ENCODE measurements around the gene ITGB7.
A peak's percentile ranks its signal among the peaks of the same experiment; 100 is the strongest.

The ITGB7 gene

DNA sequence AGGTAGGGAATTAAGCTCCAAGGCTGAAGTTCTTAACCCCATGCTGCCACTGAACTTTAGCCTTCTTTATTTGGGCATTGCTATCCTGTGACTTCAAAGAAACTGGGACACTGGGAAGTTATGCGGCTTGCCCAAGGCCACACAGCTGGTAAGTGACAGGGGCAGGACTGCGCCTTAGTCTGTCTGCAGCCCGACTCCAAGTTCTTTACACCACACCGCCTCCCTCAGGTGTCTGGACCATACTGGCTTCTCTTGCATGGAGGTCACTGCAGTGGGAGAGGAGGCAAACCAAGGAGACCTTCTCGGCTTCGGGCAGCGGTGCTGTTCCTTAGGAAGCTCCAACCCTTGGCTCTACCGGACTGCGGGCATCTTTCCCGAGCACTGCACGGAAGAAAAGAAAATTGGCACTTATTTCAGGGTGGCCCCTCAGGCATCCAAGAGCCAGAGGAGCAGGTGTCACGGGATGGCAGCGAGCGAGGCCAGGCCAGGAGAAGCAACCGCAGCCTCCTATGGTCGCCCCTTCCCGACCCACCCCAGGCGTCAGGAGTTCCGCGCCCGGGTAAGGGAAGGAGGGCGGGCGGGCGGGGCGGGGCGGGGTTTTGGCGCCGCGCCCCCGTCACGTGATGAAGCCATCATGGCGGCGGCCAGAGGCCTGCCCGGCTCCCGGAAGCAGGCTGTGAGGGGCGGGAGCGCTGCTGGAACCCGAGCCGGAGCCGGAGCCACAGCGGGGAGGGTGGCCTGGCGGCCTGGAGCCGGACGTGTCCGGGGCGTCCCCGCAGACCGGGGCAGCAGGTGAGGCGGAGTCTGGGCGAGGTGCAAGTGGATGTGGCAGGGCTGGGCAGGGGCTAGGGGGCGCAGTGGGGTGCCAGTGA is 44.7 kb upstream of the ITGB7 start (continued):
- TF ChIP-seq, protein P1, sequence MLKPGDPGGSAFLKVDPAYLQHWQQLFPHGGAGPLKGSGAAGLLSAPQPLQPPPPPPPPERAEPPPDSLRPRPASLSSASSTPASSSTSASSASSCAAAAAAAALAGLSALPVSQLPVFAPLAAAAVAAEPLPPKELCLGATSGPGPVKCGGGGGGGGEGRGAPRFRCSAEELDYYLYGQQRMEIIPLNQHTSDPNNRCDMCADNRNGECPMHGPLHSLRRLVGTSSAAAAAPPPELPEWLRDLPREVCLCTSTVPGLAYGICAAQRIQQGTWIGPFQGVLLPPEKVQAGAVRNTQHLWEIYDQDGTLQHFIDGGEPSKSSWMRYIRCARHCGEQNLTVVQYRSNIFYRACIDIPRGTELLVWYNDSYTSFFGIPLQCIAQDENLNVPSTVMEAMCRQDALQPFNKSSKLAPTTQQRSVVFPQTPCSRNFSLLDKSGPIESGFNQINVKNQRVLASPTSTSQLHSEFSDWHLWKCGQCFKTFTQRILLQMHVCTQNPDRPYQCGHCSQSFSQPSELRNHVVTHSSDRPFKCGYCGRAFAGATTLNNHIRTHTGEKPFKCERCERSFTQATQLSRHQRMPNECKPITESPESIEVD (tag by site-specific recombination; IDR thresholded peaks at IDR 0.05), result no peak
- TF ChIP-seq ZBTB10 (tag by site-specific recombination; IDR thresholded peaks at IDR 0.05) (no peak; the same call in 1 of the 2 replicates), ZBTB6 (tag by site-specific recombination; IDR thresholded peaks at IDR 0.05) (peak; percentile 94), ZBTB48 (tag by site-specific recombination; IDR thresholded peaks at IDR 0.05) (0 out of 2 replicates have a peak, but pooled peaks have one; percentile 30), KLF16 (tag by site-specific recombination; IDR thresholded peaks at IDR 0.05) (peak; percentile 89), ZNF391 (tag by site-specific recombination; IDR thresholded peaks at IDR 0.05; ENCODE audit: borderline replicate concordance, low read depth) (peak; percentile 41; the same call in 1 of the 2 replicates), WT1 (tag by site-specific recombination; IDR thresholded peaks at IDR 0.05) (0 out of 2 replicates have a peak, but pooled peaks have one; percentile 21), ZNF791 (tag by site-specific recombination; IDR thresholded peaks at IDR 0.05) (no peak), ZNF335 (tag by site-specific recombination; conservative IDR thresholded peaks at IDR 0.05) (no peak; the same call in 1 of the 2 replicates), PRDM1 (tag by site-specific recombination; IDR thresholded peaks at IDR 0.05) (no peak), ZNF626 (tag by site-specific recombination; IDR thresholded peaks at IDR 0.05) (no peak)

DNA sequence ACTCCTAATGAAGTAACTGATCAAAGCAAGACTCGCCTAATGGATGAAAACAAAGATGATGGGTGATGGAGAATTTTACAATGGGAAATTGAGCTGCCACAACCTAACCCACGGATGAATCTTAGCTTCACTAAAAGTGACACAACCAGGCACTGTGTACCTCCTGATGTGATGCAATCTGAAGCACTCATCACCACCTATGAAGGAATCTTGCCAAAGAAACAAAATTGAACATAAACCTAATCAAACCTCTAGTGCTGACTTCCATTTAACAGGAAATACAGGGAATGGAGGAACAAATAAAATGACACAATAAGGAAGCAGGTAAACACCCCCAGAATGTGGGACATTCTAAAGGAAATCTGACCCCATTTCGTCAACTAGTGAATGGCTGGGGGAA is 38.2 kb upstream of the ITGB7 start:
- Histone ChIP-seq H3K36me3 (ENCODE audit: control insufficient read depth in 2 of 2, insufficient read depth in 1 of 2, low read length in 2 of 2) (no peaks in the 10 kb centered on the region), H3K9me3 (ENCODE audit: control insufficient read depth, insufficient read depth, low read depth, low read length) (no peaks in the 10 kb centered on the region), H3K4me1 (ENCODE audit: control insufficient read depth, insufficient read depth, low read length) (no peaks in the 10 kb centered on the region), H3K27ac (ENCODE audit: extremely low read depth, low read depth, low read length) (no peak overlapping the region), H3K4me3 (ENCODE audit: low read depth, low read length) (no peak overlapping the region)
- TF ChIP-seq, protein P2, sequence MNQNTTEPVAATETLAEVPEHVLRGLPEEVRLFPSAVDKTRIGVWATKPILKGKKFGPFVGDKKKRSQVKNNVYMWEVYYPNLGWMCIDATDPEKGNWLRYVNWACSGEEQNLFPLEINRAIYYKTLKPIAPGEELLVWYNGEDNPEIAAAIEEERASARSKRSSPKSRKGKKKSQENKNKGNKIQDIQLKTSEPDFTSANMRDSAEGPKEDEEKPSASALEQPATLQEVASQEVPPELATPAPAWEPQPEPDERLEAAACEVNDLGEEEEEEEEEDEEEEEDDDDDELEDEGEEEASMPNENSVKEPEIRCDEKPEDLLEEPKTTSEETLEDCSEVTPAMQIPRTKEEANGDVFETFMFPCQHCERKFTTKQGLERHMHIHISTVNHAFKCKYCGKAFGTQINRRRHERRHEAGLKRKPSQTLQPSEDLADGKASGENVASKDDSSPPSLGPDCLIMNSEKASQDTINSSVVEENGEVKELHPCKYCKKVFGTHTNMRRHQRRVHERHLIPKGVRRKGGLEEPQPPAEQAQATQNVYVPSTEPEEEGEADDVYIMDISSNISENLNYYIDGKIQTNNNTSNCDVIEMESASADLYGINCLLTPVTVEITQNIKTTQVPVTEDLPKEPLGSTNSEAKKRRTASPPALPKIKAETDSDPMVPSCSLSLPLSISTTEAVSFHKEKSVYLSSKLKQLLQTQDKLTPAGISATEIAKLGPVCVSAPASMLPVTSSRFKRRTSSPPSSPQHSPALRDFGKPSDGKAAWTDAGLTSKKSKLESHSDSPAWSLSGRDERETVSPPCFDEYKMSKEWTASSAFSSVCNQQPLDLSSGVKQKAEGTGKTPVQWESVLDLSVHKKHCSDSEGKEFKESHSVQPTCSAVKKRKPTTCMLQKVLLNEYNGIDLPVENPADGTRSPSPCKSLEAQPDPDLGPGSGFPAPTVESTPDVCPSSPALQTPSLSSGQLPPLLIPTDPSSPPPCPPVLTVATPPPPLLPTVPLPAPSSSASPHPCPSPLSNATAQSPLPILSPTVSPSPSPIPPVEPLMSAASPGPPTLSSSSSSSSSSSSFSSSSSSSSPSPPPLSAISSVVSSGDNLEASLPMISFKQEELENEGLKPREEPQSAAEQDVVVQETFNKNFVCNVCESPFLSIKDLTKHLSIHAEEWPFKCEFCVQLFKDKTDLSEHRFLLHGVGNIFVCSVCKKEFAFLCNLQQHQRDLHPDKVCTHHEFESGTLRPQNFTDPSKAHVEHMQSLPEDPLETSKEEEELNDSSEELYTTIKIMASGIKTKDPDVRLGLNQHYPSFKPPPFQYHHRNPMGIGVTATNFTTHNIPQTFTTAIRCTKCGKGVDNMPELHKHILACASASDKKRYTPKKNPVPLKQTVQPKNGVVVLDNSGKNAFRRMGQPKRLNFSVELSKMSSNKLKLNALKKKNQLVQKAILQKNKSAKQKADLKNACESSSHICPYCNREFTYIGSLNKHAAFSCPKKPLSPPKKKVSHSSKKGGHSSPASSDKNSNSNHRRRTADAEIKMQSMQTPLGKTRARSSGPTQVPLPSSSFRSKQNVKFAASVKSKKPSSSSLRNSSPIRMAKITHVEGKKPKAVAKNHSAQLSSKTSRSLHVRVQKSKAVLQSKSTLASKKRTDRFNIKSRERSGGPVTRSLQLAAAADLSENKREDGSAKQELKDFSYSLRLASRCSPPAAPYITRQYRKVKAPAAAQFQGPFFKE (tag by site-specific recombination; IDR thresholded peaks at IDR 0.05; ENCODE audit: borderline replicate concordance), result no peak
- TF ChIP-seq ZNF2 (tag by site-specific recombination; IDR thresholded peaks at IDR 0.05) (no peak), ZNF18 (tag by site-specific recombination; IDR thresholded peaks at IDR 0.05) (no peak), ZNF335 (tag by site-specific recombination; conservative IDR thresholded peaks at IDR 0.05) (peak; percentile 24; the same call in 1 of the 2 replicates)
- ChIA-PET POLR2A (interaction anchor here (0.7 to 1.2 kb wide), 2 partner anchors 11 to 16 kb away, joined by 3 to 4 read pairs; no protein-coding TSS in a partner anchor), CTCF (interaction anchor here (1.2 kb wide), 1 partner anchor 32 kb away, joined by 5 read pairs; no protein-coding TSS in a partner anchor)
